ENCODE data around the gene TGM2.

TGM2 gene

GRCh38 chr20:38161412-38161774 lies 3.7 kb downstream of the TGM2 start:
- DNase-seq (ENCODE audit: low spot score) = no peak

GRCh38 chr20:38159957-38160756 lies 4.9 kb downstream of the TGM2 start:
- peak; percentile 89 for DNase-seq (ENCODE audit: low spot score)

- DNase-seq (ENCODE audit: low spot score) = peak; percentile 65
Observed at GRCh38 chr20:38159566-38159956, 5.5 kb downstream of the TGM2 start.

- peak; percentile 30 for DNase-seq (ENCODE audit: low spot score)
Observed at GRCh38 chr20:38158701-38159351, 6.2 kb downstream of the TGM2 start.

GRCh38 chr20:38157635-38158495 lies 7.2 kb downstream of the TGM2 start:
- no peak for DNase-seq (ENCODE audit: low spot score)

- no peak for DNase-seq (ENCODE audit: low spot score)
Observed at GRCh38 chr20:38156888-38157634, 8.0 kb downstream of the TGM2 start.

- no peak for DNase-seq (ENCODE audit: low spot score)
Observed at GRCh38 chr20:38156280-38156679, 8.8 kb downstream of the TGM2 start.

GRCh38 chr20:38155811-38156210 lies 9.3 kb downstream of the TGM2 start:
- DNase-seq (ENCODE audit: low spot score) = no peak

- DNase-seq (ENCODE audit: low spot score) = no peak
Observed at GRCh38 chr20:38153401-38153800, 11.7 kb downstream of the TGM2 start.

GRCh38 chr20:38152621-38153221 lies 12.3 kb downstream of the TGM2 start:
- DNase-seq (ENCODE audit: low spot score) = no peak

- no peak for DNase-seq (ENCODE audit: low spot score)
Observed at GRCh38 chr20:38152175-38152620, 12.9 kb downstream of the TGM2 start.

- no peak for DNase-seq (ENCODE audit: low spot score)
Observed at GRCh38 chr20:38151455-38151854, 13.6 kb downstream of the TGM2 start.

GRCh38 chr20:38150335-38151170 lies 14.5 kb downstream of the TGM2 start:
- no peak for DNase-seq (ENCODE audit: low spot score)

- no peak for DNase-seq (ENCODE audit: low spot score)
Observed at GRCh38 chr20:38148328-38149102, 16.6 kb downstream of the TGM2 start.

GRCh38 chr20:38147751-38148150 lies 17.3 kb downstream of the TGM2 start:
- no peak for DNase-seq (ENCODE audit: low spot score)

- DNase-seq (ENCODE audit: low spot score) = no peak
Observed at GRCh38 chr20:38147163-38147562, 17.9 kb downstream of the TGM2 start.

GRCh38 chr20:38146628-38147027 lies 18.4 kb downstream of the TGM2 start:
- no peak for DNase-seq (ENCODE audit: low spot score)

GRCh38 chr20:38146156-38146555 lies 18.9 kb downstream of the TGM2 start:
- DNase-seq (ENCODE audit: low spot score) = no peak

- DNase-seq (ENCODE audit: low spot score) = no peak
Observed at GRCh38 chr20:38145729-38146075, 19.4 kb downstream of the TGM2 start.

Measured in hematopoietic multipotent progenitor cell treated with erythropoietin and hydrocortisone succinate and interleukin-3 and kit ligand, for 15 days (in vitro differentiated cells).